Measurements from ENCODE around the gene POLR3A.

The POLR3A gene

DNA sequence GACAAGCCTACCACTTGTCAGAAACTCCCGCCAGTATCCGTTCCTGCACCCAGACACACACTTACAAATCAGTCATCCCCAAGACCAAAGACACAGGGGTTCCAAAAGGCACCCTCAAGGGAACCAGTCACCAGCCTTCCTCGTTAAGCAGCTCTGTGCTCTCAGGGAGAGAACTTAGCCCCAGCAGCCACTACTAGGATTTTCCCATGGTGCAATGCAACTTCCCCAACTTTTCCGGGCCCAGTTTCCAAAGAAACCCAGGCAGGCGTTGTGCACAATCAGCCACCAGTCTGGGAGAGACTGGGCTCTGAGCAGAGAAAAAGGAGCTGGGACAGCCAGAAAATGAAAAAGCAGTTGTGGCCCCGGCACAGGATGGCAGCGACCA is 103.9 kb downstream of the POLR3A start:
- TF ChIP-seq, protein P1, sequence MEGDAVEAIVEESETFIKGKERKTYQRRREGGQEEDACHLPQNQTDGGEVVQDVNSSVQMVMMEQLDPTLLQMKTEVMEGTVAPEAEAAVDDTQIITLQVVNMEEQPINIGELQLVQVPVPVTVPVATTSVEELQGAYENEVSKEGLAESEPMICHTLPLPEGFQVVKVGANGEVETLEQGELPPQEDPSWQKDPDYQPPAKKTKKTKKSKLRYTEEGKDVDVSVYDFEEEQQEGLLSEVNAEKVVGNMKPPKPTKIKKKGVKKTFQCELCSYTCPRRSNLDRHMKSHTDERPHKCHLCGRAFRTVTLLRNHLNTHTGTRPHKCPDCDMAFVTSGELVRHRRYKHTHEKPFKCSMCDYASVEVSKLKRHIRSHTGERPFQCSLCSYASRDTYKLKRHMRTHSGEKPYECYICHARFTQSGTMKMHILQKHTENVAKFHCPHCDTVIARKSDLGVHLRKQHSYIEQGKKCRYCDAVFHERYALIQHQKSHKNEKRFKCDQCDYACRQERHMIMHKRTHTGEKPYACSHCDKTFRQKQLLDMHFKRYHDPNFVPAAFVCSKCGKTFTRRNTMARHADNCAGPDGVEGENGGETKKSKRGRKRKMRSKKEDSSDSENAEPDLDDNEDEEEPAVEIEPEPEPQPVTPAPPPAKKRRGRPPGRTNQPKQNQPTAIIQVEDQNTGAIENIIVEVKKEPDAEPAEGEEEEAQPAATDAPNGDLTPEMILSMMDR (conservative IDR thresholded peaks at IDR 0.05; ENCODE audit: control insufficient read depth, insufficient read depth, low read depth, low read length): no peak
- H3K4me3 ChIP-seq (ENCODE audit: control insufficient read depth, low read depth, low read length): peak overlapping the region; percentile 64
- peak; percentile 48 for DNase-seq (ENCODE audit: low read depth)

DNA sequence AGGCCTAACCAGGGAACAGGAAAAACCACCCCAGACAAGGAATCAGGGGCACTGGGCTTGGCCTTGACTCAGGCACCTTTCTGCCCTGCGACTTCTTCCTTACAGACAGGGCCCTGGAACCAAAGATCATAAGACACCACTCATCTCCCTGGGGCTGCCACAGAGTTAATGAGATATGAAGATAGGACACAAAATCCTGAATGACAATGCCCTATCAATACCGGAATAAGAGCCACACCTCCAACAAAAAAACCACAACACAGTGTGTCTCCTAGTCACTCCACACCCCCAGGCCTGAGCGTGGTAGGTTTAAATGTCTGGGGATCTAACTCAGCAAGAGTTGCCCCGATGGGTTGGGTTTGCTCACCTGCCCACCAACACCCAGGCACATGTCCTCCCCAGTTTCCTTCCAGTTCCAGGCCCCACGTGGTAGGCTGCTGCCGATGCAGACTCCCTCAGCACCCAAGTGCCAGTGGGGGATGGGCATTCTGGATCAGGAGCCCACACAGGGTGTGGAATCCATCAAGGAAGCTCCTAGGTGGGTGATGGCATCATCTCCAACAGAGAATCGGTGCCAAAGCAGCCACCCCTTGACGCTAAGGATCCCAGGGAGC is 106.6 kb downstream of the POLR3A start:
- TF ChIP-seq, protein P1 (conservative IDR thresholded peaks at IDR 0.05; ENCODE audit: control insufficient read depth, insufficient read depth, low read depth, low read length): no peak
- DNase-seq (ENCODE audit: low read depth): no peak
- no peak overlapping the region for H3K4me3 ChIP-seq (ENCODE audit: control insufficient read depth, low read depth, low read length)

DNA sequence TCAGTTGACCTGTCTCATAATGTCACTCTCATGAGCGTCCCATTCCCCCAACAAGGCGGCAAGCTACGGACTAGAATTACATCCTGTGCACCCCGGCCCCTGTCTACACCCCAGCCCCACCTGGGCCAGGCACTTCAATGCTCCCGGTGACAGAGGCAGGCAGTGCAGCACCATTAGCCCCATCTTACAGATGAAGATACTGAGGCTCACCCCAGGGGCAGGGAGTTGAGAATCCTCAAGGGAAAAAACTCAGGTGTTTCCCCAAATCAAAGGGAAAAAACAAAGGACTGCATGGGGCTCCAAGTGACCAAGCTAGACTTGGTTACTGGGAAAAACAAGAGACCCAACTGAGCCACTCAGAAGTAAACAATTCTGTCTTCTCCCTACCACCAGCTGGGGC is 107.3 kb downstream of the POLR3A start:
- no peak overlapping the region for H3K4me3 ChIP-seq (ENCODE audit: control insufficient read depth, low read depth, low read length)
- TF ChIP-seq, protein P1 (conservative IDR thresholded peaks at IDR 0.05; ENCODE audit: control insufficient read depth, insufficient read depth, low read depth, low read length): no peak
- no peak for DNase-seq (ENCODE audit: low read depth)

DNA sequence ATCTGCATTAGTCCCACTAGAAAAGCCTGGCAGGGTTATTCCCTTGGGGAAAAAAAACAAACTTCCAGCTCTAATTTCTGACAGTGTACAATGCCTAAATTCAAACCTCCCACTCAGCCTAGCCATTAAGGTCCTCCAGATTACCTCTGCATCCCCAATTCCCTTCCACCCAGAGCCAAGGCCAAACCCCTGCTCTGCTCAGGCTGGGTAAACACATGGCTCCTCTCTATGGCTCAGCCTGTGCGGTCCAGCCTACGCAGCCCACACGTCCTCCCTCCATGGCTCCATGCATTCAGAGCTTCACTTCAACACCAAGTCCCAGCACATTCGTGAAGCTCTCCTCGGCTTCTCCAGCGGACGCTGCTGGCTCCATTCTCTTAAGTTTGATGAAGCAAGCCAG is 107.9 kb downstream of the POLR3A start:
- H3K4me3 ChIP-seq (ENCODE audit: control insufficient read depth, low read depth, low read length): no peak overlapping the region
- TF ChIP-seq, protein P1 (conservative IDR thresholded peaks at IDR 0.05; ENCODE audit: control insufficient read depth, insufficient read depth, low read depth, low read length): no peak
- DNase-seq (ENCODE audit: low read depth): no peak

DNA sequence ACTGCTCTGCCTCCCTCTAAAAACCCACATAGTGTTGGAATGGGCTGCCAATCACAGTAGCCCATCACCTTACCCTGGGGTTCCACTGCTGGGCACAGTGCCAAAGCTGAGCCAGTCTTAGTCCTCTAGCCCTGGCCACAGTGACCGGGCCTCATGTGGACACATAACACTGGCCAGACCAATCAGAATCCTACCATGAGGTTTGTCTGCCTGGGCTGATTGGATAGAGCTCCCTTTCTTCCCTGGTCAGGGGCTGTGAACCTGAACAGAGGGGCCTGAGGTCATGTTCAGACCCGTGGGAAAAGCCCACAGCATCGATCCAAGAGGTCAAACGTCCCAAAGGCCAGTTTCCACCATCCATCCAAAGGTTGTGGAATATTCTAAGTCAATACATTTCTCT is 108.8 kb downstream of the POLR3A start:
- no peak overlapping the region for H3K4me3 ChIP-seq (ENCODE audit: control insufficient read depth, low read depth, low read length)
- no peak for DNase-seq (ENCODE audit: low read depth)
- TF ChIP-seq, protein P1 (conservative IDR thresholded peaks at IDR 0.05; ENCODE audit: control insufficient read depth, insufficient read depth, low read depth, low read length): no peak

DNA sequence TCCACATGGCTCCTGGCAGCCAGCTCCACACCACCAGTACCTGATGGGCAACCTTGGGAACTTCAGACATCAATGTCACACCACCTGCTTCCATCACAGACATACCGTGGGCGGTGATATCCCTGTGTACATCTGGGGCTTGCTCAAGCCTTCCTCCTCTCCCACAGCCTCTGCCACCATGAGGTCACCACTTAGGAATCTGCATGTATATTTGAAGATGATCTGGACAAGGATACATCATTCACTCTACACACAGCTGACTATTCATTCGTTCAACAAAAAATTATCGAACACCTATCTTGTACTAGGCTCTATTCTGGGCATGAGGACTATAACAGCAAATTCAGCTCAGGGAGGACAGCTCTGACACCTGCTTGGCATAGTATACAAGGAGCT is 109.6 kb downstream of the POLR3A start:
- no peak overlapping the region for H3K4me3 ChIP-seq (ENCODE audit: control insufficient read depth, low read depth, low read length)
- TF ChIP-seq, protein P1 (conservative IDR thresholded peaks at IDR 0.05; ENCODE audit: control insufficient read depth, insufficient read depth, low read depth, low read length): no peak
- peak; percentile 78 for DNase-seq (ENCODE audit: low read depth)

All from fibroblast of mammary gland (primary cell).